K562 (cell line): Measurements from ENCODE around the gene MLYCD. TPM values are rescaled to one million over a fixed set of nuclear protein-coding genes. Genes with fewer than 3 reads are reported as not detected.

ENCODE experiments used
- CAMTA2 ChIP-seq: fragments of 250-450 bp; sonication (Bioruptor Pico); conservative IDR thresholded peaks from 2 replicates; pipeline ENCODE4 v1.5.1; 2022
- CCAR2 ChIP-seq: fragments of 200-400 bp; formaldehyde crosslinking; IDR thresholded peaks from 2 replicates; pipeline ENCODE4 v1.6.1; 2017; ENCODE audit warnings: mild to moderate bottlenecking, low read depth, low read length
- CCNT2 ChIP-seq: IDR thresholded peaks from 2 replicates; pipeline ENCODE4 v1.6.1; 2011; ENCODE audit warnings: borderline replicate concordance, low read depth, mild to moderate bottlenecking, moderate library complexity, mixed read lengths, low read length; ENCODE audit not compliant: insufficient read length; ENCODE audit errors: extremely low read depth
- CREB3 ChIP-seq: fragments of 450-650 bp; conservative IDR thresholded peaks from 2 replicates; pipeline ENCODE4 v1.6.1; 2016; ENCODE audit warnings: missing genetic modification characterization, low read depth, mild to moderate bottlenecking, missing compliant biosample characterization, moderate library complexity
- DPF2 ChIP-seq: fragments of 450-650 bp; IDR thresholded peaks from 2 replicates; pipeline ENCODE4 v1.6.1; 2016
- EHMT2 ChIP-seq: fragments of 450-650 bp; IDR thresholded peaks from 2 replicates; pipeline ENCODE4 v1.6.1; 2018; ENCODE audit warnings: antibody characterized with exemption
- HMG20A ChIP-seq: fragments of 450-650 bp; formaldehyde crosslinking; conservative IDR thresholded peaks from 2 replicates; pipeline ENCODE4 v1.4.0; 2020; ENCODE audit warnings: mild to moderate bottlenecking, mixed read lengths
- HNRNPL ChIP-seq: fragments of 200-400 bp; formaldehyde crosslinking; IDR thresholded peaks from 2 replicates; pipeline ENCODE4 v1.6.1; 2017; ENCODE audit warnings: low read depth, mild to moderate bottlenecking, low read length
- KAT2B ChIP-seq: IDR thresholded peaks from one replicate; pipeline ENCODE4 v1.6.1; 2012; ENCODE audit warnings: low read depth, mild to moderate bottlenecking, control low read depth, inconsistent platforms, low read length, moderate library complexity
- KHSRP ChIP-seq: fragments of 450-650 bp; IDR thresholded peaks from 2 replicates; pipeline ENCODE4 v1.6.1; 2017
- KLF13 ChIP-seq: fragments of 450-650 bp; IDR thresholded peaks from 2 replicates; pipeline ENCODE4 v1.6.1; 2016; ENCODE audit warnings: missing genetic modification characterization, low read depth, mild to moderate bottlenecking, missing compliant biosample characterization, moderate library complexity, borderline replicate concordance
- LARP7 ChIP-seq: fragments of 450-650 bp; IDR thresholded peaks from 2 replicates; pipeline ENCODE4 v1.6.1; 2016
- PRPF4 ChIP-seq: fragments of 200-400 bp; formaldehyde crosslinking; IDR thresholded peaks from one replicate; pipeline ENCODE4 v1.6.1; 2017; ENCODE audit warnings: low read length, low read depth, mild to moderate bottlenecking; ENCODE audit not compliant: insufficient read depth, poor library complexity, severe bottlenecking
- TARDBP ChIP-seq: fragments of 450-650 bp; IDR thresholded peaks from 2 replicates; pipeline ENCODE4 v1.6.1; 2016
- TBP ChIP-seq: optimal IDR thresholded peaks from 2 replicates; pipeline ENCODE3; 2011; ENCODE audit warnings: low read depth, low read length, improper control_type of control experiment
- THRA ChIP-seq: fragments of 450-650 bp; IDR thresholded peaks from 2 replicates; pipeline ENCODE4 v1.6.1; 2017; ENCODE audit warnings: mild to moderate bottlenecking, moderate library complexity
- ZKSCAN3 ChIP-seq: fragments of 250-450 bp; sonication (Bioruptor Pico); IDR thresholded peaks from 2 replicates; pipeline ENCODE4 v1.4.0; 2020
- ZNF140 ChIP-seq: fragments of 250-450 bp; sonication (Bioruptor Pico); IDR thresholded peaks from 2 replicates; pipeline ENCODE4 v1.8.0; 2021; ENCODE audit warnings: moderate library complexity, mild to moderate bottlenecking, inconsistent platforms
- ZNF274 ChIP-seq: IDR thresholded peaks from 2 replicates; pipeline ENCODE4 v1.6.1; 2011; ENCODE audit warnings: low read depth, mild to moderate bottlenecking, low read length, moderate library complexity, borderline replicate concordance
- ZNF282 ChIP-seq: sonication (generic); formaldehyde crosslinking; IDR thresholded peaks from 2 replicates; pipeline ENCODE4 v1.8.1; 2023; ENCODE audit warnings: missing genetic modification reagents
- ZNF3 ChIP-seq: fragments of 250-450 bp; sonication (Bioruptor Pico); IDR thresholded peaks from 2 replicates; pipeline ENCODE4 v1.5.0; 2021; ENCODE audit warnings: mild to moderate bottlenecking, moderate library complexity
- ZNF586 ChIP-seq: fragments of 450-650 bp; formaldehyde crosslinking; conservative IDR thresholded peaks from 2 replicates; pipeline ENCODE4 v1.4.0; 2020; ENCODE audit warnings: mild to moderate bottlenecking, moderate library complexity
- ZNF592 ChIP-seq: fragments of 450-650 bp; IDR thresholded peaks from 2 replicates; pipeline ENCODE4 v1.6.1; 2017; ENCODE audit warnings: antibody characterized with exemption, mild to moderate bottlenecking
- ZNF780A ChIP-seq: fragments of 250-450 bp; sonication (Bioruptor Pico); IDR thresholded peaks from 2 replicates; pipeline ENCODE4 v1.5.0; 2021; ENCODE audit warnings: mild to moderate bottlenecking
- ZNF830 ChIP-seq: fragments of 250-450 bp; sonication (Bioruptor Pico); IDR thresholded peaks from 2 replicates; pipeline ENCODE4 v1.5.0; 2021; ENCODE audit warnings: mild to moderate bottlenecking
- polyA plus RNA-seq, 8 experiments: library from polyadenylated mRNA; depleted of rRNA in 4 of 8; stranded (reverse) in 5 of 8; unstranded in 3 of 8; fragments of >200 nt; fragmentation: Nextera tagmentation in 2 of 8; fragmentation: Illumina TruSeq in 1 of 8; extraction: Ambion mirVana in 2 of 8; extraction: Trizol in 1 of 8; gene quantifications; 2 replicates each; pipeline versions ENCODE4 v1.2.1 to v1.2.3, GENCODE V29; 2011 to 2014; ENCODE audit warnings: inconsistent platforms in 1 of 8, missing spikeins in 1 of 8
- total RNA-seq, 7 experiments: library from RNA; depleted of rRNA in 6 of 7; stranded (reverse); fragments of >200 nt in 6 of 7; fragmentation: Illumina TruSeq in 2 of 7; extraction: Trizol in 2 of 7; gene quantifications; 2 replicates each; pipeline versions ENCODE4 v1.2.1 to v1.2.3, GENCODE V29; 2011 to 2021; ENCODE audit warnings: low replicate concordance in 1 of 7

The MLYCD gene
- total and polyA plus RNA-seq, 9 of the 15 experiments (the other 6 are each of a cell fraction or from before 2014, with no cell fraction given), result 0.15 to 2.0 (median 1.0) TPM

- TF ChIP-seq ZNF592 (peak; percentile 92), KHSRP (no peak), TBP (peak; percentile 83), CCNT2 (no peak), ZNF830 (CRISPR knock-in tag) (peak; percentile 38; the same call in 1 of the 2 replicates), DPF2 (peak; percentile 71), HNRNPL (no peak), CCAR2 (no peak), HMG20A (CRISPR knock-in tag) (no peak), ZNF780A (no peak), PRPF4 (no peak), ZNF140 (CRISPR knock-in tag) (no peak), CAMTA2 (CRISPR knock-in tag) (no peak), LARP7 (no peak), KAT2B (no peak), THRA (no peak), KLF13 (tag) (no peak), ZNF586 (CRISPR knock-in tag) (no peak), ZNF282 (CRISPR knock-in tag) (no peak), ZNF274 (no peak), ZNF3 (CRISPR knock-in tag) (no peak), CREB3 (tag) (0 out of 2 replicates have a peak, but pooled peaks have one; percentile 9), EHMT2 (no peak), TARDBP (peak; percentile 68; the same call in 1 of the 2 replicates), ZKSCAN3 (CRISPR knock-in tag) (no peak)
These were observed 54.3 kb downstream of the MLYCD start, which contains the start of gene OSGIN1 (continued) for GRCh38 chr16:83952940-83953795.
